ENCODE data around the gene ERVH48-1. TPM values are rescaled to one million over a fixed set of nuclear protein-coding genes. Genes with fewer than 3 reads are reported as not detected.
A peak's percentile ranks its signal among the peaks of the same experiment; 100 is the strongest.

The ERVH48-1 gene
- total and polyA plus RNA-seq, 2 donors from 2014 or later: not detected

- Histone ChIP-seq H3K36me3 (ENCODE audit: control insufficient read depth in 2 of 3, insufficient read depth in 3 of 3, low read length in 3 of 3) (no peaks in the 10 kb centered on the region), H3K9ac (ENCODE audit: low read length in 3 of 3) (no peak overlapping the region), H3K4me1 (ENCODE audit: control insufficient read depth in 2 of 3, insufficient read depth in 2 of 3, low read depth in 1 of 3, low read length in 3 of 3) (peaks cover 2 to 5% (median 4%) of the 10 kb centered on the region in 3 donors), H3K27me3 (ENCODE audit: control insufficient read depth, insufficient read depth, low read length) (no peaks in the 10 kb centered on the region), H3K4me3 (ENCODE audit: low read length in 3 of 3) (no peak overlapping the region), H3K9me3 (ENCODE audit: control insufficient read depth in 2 of 3, insufficient read depth in 1 of 3, low read length in 3 of 3) (no peaks in the 10 kb centered on the region), H3K27ac (ENCODE audit: low read depth in 2 of 2, low read length in 2 of 2) (no peak overlapping the region)
- DNase-seq (no peak), FAIRE-seq (no peak)
- TF ChIP-seq, protein P1, sequence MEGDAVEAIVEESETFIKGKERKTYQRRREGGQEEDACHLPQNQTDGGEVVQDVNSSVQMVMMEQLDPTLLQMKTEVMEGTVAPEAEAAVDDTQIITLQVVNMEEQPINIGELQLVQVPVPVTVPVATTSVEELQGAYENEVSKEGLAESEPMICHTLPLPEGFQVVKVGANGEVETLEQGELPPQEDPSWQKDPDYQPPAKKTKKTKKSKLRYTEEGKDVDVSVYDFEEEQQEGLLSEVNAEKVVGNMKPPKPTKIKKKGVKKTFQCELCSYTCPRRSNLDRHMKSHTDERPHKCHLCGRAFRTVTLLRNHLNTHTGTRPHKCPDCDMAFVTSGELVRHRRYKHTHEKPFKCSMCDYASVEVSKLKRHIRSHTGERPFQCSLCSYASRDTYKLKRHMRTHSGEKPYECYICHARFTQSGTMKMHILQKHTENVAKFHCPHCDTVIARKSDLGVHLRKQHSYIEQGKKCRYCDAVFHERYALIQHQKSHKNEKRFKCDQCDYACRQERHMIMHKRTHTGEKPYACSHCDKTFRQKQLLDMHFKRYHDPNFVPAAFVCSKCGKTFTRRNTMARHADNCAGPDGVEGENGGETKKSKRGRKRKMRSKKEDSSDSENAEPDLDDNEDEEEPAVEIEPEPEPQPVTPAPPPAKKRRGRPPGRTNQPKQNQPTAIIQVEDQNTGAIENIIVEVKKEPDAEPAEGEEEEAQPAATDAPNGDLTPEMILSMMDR (IDR thresholded peaks at IDR 0.05; ENCODE audit: borderline replicate concordance, extremely low read depth, insufficient read depth): no peak
- intact Hi-C loops (cut with DNase I): no loop called here
Measured at GRCh38 chr21:42883921-42884320, 41.5 kb downstream of the ERVH48-1 start.

GRCh38 chr21:42880352-42880751 lies 45.1 kb downstream of the ERVH48-1 start:
- Histone ChIP-seq H3K9me3 (ENCODE audit: control insufficient read depth in 2 of 3, insufficient read depth in 1 of 3, low read length in 3 of 3) (no peaks in the 10 kb centered on the region), H3K4me3 (ENCODE audit: low read length in 3 of 3) (peak overlapping the region; percentile 79 to 99 (median 96)), H3K9ac (ENCODE audit: low read length in 3 of 3) (peak overlapping the region; percentile 88 to 99 (median 91)), H3K4me1 (ENCODE audit: control insufficient read depth in 2 of 3, insufficient read depth in 2 of 3, low read depth in 1 of 3, low read length in 3 of 3) (peaks cover 2 to 13% (median 8%) of the 10 kb centered on the region in 3 donors), H3K36me3 (ENCODE audit: control insufficient read depth in 2 of 3, insufficient read depth in 3 of 3, low read length in 3 of 3) (peaks cover 0 to 2% (median 2%) of the 10 kb centered on the region in 3 donors), H3K27me3 (ENCODE audit: control insufficient read depth, insufficient read depth, low read length) (no peaks in the 10 kb centered on the region), H3K27ac (ENCODE audit: low read depth in 2 of 2, low read length in 2 of 2) (no peak overlapping the region)
- DNase-seq (no peak), FAIRE-seq (no peak)
- intact Hi-C loops (cut with DNase I): no loop called here
- TF ChIP-seq, protein P1 (IDR thresholded peaks at IDR 0.05; ENCODE audit: borderline replicate concordance, extremely low read depth, insufficient read depth): no peak

GRCh38 chr21:42878993-42879787 lies 46.2 kb downstream of the ERVH48-1 start, which contains the start of gene WDR4:
TSS of gene WDR4 (minus strand) at chr21:42879539. CDS start at chr21:42879495, 44 bp downstream.
- Histone ChIP-seq H3K9me3 (ENCODE audit: control insufficient read depth in 2 of 3, insufficient read depth in 1 of 3, low read length in 3 of 3) (no peaks in the 10 kb centered on the region), H3K36me3 (ENCODE audit: control insufficient read depth in 2 of 3, insufficient read depth in 3 of 3, low read length in 3 of 3) (peaks cover 0 to 2% (median 2%) of the 10 kb centered on the region in 3 donors), H3K9ac (ENCODE audit: low read length in 3 of 3) (peak within 1 kb of the TSS; percentile 88 to 99 (median 91)), H3K4me1 (ENCODE audit: control insufficient read depth in 2 of 3, insufficient read depth in 2 of 3, low read depth in 1 of 3, low read length in 3 of 3) (peaks cover 2 to 13% (median 8%) of the 10 kb centered on the region in 3 donors), H3K4me3 (ENCODE audit: low read length in 3 of 3) (peak within 1 kb of the TSS; percentile 79 to 99 (median 96)), H3K27me3 (ENCODE audit: control insufficient read depth, insufficient read depth, low read length) (no peaks in the 10 kb centered on the region), H3K27ac (ENCODE audit: low read depth in 2 of 2, low read length in 2 of 2) (peak within 1 kb of the TSS; percentile 77 to 81)
- intact Hi-C loops (cut with DNase I): no loop called here
- TF ChIP-seq, protein P1 (IDR thresholded peaks at IDR 0.05; ENCODE audit: borderline replicate concordance, extremely low read depth, insufficient read depth): no peak
- FAIRE-seq (no peak), DNase-seq (peak; percentile 99)
